ENCODE data around the gene TP73. TPM values are rescaled to one million over a fixed set of nuclear protein-coding genes. Genes with fewer than 3 reads are reported as not detected.

The TP73 gene
- total RNA-seq, 1 experiment from 2014 or later: 19.2 TPM

GRCh38 chr1:3767328-3767925 is 115.1 kb downstream of the TP73 start:
- Histone ChIP-seq H3K4me3 (replicated peaks in 1 of 2; ENCODE audit: low read depth in 1 of 2, low read length in 2 of 2) (no peak overlapping the region), H3K9ac (ENCODE audit: low read length) (no peak overlapping the region), H2AFZ (ENCODE audit: low read depth, low read length, poor library complexity, severe bottlenecking) (no peak overlapping the region), H3K9me3 (ENCODE audit: control insufficient read depth in 1 of 2, insufficient read depth in 1 of 2, low read depth in 1 of 2, low read length in 2 of 2) (no peaks in the 10 kb centered on the region), H3K4me2 (ENCODE audit: low read length) (no peak overlapping the region), H3K4me1 (ENCODE audit: control insufficient read depth in 1 of 2, insufficient read depth in 2 of 2, low read length in 2 of 2) (peaks cover 9 to 12% of the 10 kb centered on the region in 2 experiments; a peak in 3 of 4 replicates), H3K79me2 (ENCODE audit: insufficient read depth, low read length) (no peaks in the 10 kb centered on the region), H3K9me2 (ENCODE audit: insufficient read depth) (no peaks in the 10 kb centered on the region), H3K27ac (ENCODE audit: low read depth, low read length) (no peak overlapping the region), H4K20me1 (ENCODE audit: insufficient read depth) (no peaks in the 10 kb centered on the region), H3K36me3 (ENCODE audit: control insufficient read depth in 1 of 2, insufficient read depth in 2 of 2, low read length in 2 of 2) (no peaks in the 10 kb centered on the region), H3K27me3 (ENCODE audit: insufficient read depth, low read length) (no peaks in the 10 kb centered on the region)
- CTCF ChIA-PET: interaction anchor here (0.7 kb wide), 1 partner anchor 25 kb away, joined by 3 read pairs; no protein-coding TSS in a partner anchor
- RAD21 ChIA-PET (ENCODE audit: low non-redundant PET in 1 of 2, low total read pairs in 2 of 2, uncharacterized antibody in 2 of 2, unreplicated experiment in 2 of 2): no interaction called here
- intact Hi-C loops (cut with micrococcal nuclease): no loop called here
- ATAC-seq (no peak), DNase-seq (ENCODE audit: low read depth, low spot score) (no peak)
- BruUV-seq (replicated peaks): no TSS peak
- no peak for TF ChIP-seq ZNF274 (IDR thresholded peaks at IDR 0.05; ENCODE audit: low read depth, low read length)
- TF ChIP-seq MAX (IDR thresholded peaks at IDR 0.05): no peak
- no peak for TF ChIP-seq SIN3A (IDR thresholded peaks at IDR 0.05; ENCODE audit: low read depth)
- TF ChIP-seq JUND (IDR thresholded peaks at IDR 0.05): no peak
- TF ChIP-seq REST (IDR thresholded peaks at IDR 0.05; ENCODE audit: low read depth): no peak
- POLR2A ChIA-PET: interaction anchor here (0.6 kb wide), 1 partner anchor 31 kb away, joined by 3 read pairs; no protein-coding TSS in a partner anchor
